Neural cell (in vitro differentiated cells): ENCODE measurements around the gene LRRC56. TPM values are rescaled to one million over a fixed set of nuclear protein-coding genes. Genes with fewer than 3 reads are reported as not detected.

ENCODE experiments used
- H2AFZ ChIP-seq: fragments of 200-600, 300-800 bp; sonication (generic), shearing (Covaris generic); 2 replicates; pipeline ENCODE4 v1.6.0; 2014; ENCODE audit warnings: low read depth, mild to moderate bottlenecking, antibody characterized with exemption, low read length, moderate library complexity
- H3F3A ChIP-seq: fragments of 200-600 bp; shearing (Covaris generic); 2 replicates; pipeline ENCODE4 v1.6.1; 2016; ENCODE audit warnings: mild to moderate bottlenecking, moderate library complexity, mixed read lengths, antibody characterized with exemption, low read length; ENCODE audit not compliant: insufficient read depth, poor library complexity, severe bottlenecking
- H3K27ac ChIP-seq: fragments of 200-600, 300-800 bp; sonication (generic), shearing (Covaris generic); 2 replicates; pipeline ENCODE4 v1.5.1; 2014; ENCODE audit warnings: mild to moderate bottlenecking, low read length, moderate library complexity
- H3K27me3 ChIP-seq: fragments of 300-800, 200-600 bp; sonication (generic), shearing (Covaris generic); 2 replicates; pipeline ENCODE4 v1.6.0; 2014; ENCODE audit warnings: mild to moderate bottlenecking, low read depth, low read length, moderate library complexity; ENCODE audit not compliant: insufficient read depth
- H3K36me3 ChIP-seq: fragments of 300-800, 200-600 bp; sonication (generic), shearing (Covaris generic); 2 replicates; pipeline ENCODE4 v1.5.1; 2014; ENCODE audit warnings: mild to moderate bottlenecking, antibody characterized with exemption, low read length, moderate library complexity; ENCODE audit not compliant: insufficient read depth
- H3K4me2 ChIP-seq: fragments of 300-800, 200-600 bp; sonication (generic), shearing (Covaris generic); 2 replicates; pipeline ENCODE4 v1.6.0; 2014; ENCODE audit warnings: mild to moderate bottlenecking, low read length
- H3K4me3 ChIP-seq: fragments of 300-800, 200-600 bp; sonication (generic), shearing (Covaris generic); 2 replicates; pipeline ENCODE4 v1.5.1; 2014; ENCODE audit warnings: mild to moderate bottlenecking, low read length, moderate library complexity
- H3K79me2 ChIP-seq: fragments of 200-600 bp; shearing (Covaris generic); replicated peaks from 2 replicates; pipeline ENCODE4 v1.6.0; 2014; ENCODE audit warnings: mild to moderate bottlenecking, low read length, moderate library complexity; ENCODE audit not compliant: insufficient read depth
- H3K9ac ChIP-seq: fragments of 300-800, 200-600 bp; sonication (generic), shearing (Covaris generic); 2 replicates; pipeline ENCODE4 v1.6.1; 2016; ENCODE audit warnings: mild to moderate bottlenecking, low read length, mixed read lengths
- H3K9me2 ChIP-seq: fragments of 200-600 bp; shearing (Covaris generic); 2 replicates; pipeline ENCODE4 v1.6.1; 2016; ENCODE audit warnings: mild to moderate bottlenecking, low read length, mixed read lengths; ENCODE audit not compliant: insufficient read depth
- H3K9me3 ChIP-seq: fragments of 200-600, 300-800 bp; sonication (generic), shearing (Covaris generic); 2 replicates; pipeline ENCODE4 v1.6.1; 2016; ENCODE audit warnings: mild to moderate bottlenecking, mixed run types, low read length, moderate library complexity, mixed read lengths
- H4K20me1 ChIP-seq: fragments of 200-600 bp; shearing (Covaris generic); 2 replicates; pipeline ENCODE4 v1.6.1; 2016; ENCODE audit warnings: mild to moderate bottlenecking, mixed run types; ENCODE audit not compliant: insufficient read depth
- CTCF ChIP-seq: fragments of 450-650 bp; IDR thresholded peaks from 2 replicates; pipeline ENCODE4 v1.5.1; 2014; ENCODE audit warnings: antibody characterized with exemption, mild to moderate bottlenecking, moderate library complexity; ENCODE audit not compliant: poor library complexity, severe bottlenecking
- EP300 ChIP-seq: fragments of 450-650 bp; conservative IDR thresholded peaks from 2 replicates; pipeline ENCODE4 v1.6.1; 2014; ENCODE audit warnings: antibody characterized with exemption, mild to moderate bottlenecking, moderate library complexity; ENCODE audit not compliant: poor library complexity, severe bottlenecking
- EZH2 ChIP-seq: fragments of 200-600, 300-800 bp; shearing (Covaris generic), sonication (generic); IDR thresholded peaks from 2 replicates; pipeline ENCODE4 v1.6.1; 2014; ENCODE audit warnings: antibody characterized with exemption, low read length, borderline replicate concordance, mild to moderate bottlenecking; ENCODE audit not compliant: insufficient read depth, poor library complexity, severe bottlenecking
- MXI1 ChIP-seq: fragments of 450-650 bp; conservative IDR thresholded peaks from 2 replicates; pipeline ENCODE4 v1.6.1; 2014; ENCODE audit warnings: antibody characterized with exemption, mild to moderate bottlenecking; ENCODE audit not compliant: poor library complexity, severe bottlenecking
- POLR2AphosphoS5 ChIP-seq: IDR thresholded peaks from 2 replicates; pipeline ENCODE4 v1.6.1; 2012
- RAD21 ChIP-seq: fragments of 450-650 bp; conservative IDR thresholded peaks from 2 replicates; pipeline ENCODE4 v1.6.1; 2014; ENCODE audit warnings: antibody characterized with exemption, mild to moderate bottlenecking, moderate library complexity
- SMC3 ChIP-seq: fragments of 450-650 bp; conservative IDR thresholded peaks from 2 replicates; pipeline ENCODE4 v1.6.1; 2014; ENCODE audit warnings: antibody characterized with exemption, mild to moderate bottlenecking, moderate library complexity; ENCODE audit not compliant: poor library complexity
- TAF1 ChIP-seq: IDR thresholded peaks from 2 replicates; pipeline ENCODE4 v1.6.1; 2012; ENCODE audit warnings: low read depth
- polyA plus RNA-seq: library from polyadenylated mRNA; depleted of rRNA; stranded (reverse); fragments of >200 nt; gene quantifications from 2 replicates; pipeline ENCODE4 v1.2.3, GENCODE V29; 2014
- TF ChIP-seq, protein P1 (sequence below): IDR thresholded peaks from 2 replicates; pipeline ENCODE4 v1.6.1; 2012; ENCODE audit warnings: borderline replicate concordance

LRRC56 gene
- polyA plus RNA-seq, 1 donor from 2014 or later = 0.76 TPM

DNA sequence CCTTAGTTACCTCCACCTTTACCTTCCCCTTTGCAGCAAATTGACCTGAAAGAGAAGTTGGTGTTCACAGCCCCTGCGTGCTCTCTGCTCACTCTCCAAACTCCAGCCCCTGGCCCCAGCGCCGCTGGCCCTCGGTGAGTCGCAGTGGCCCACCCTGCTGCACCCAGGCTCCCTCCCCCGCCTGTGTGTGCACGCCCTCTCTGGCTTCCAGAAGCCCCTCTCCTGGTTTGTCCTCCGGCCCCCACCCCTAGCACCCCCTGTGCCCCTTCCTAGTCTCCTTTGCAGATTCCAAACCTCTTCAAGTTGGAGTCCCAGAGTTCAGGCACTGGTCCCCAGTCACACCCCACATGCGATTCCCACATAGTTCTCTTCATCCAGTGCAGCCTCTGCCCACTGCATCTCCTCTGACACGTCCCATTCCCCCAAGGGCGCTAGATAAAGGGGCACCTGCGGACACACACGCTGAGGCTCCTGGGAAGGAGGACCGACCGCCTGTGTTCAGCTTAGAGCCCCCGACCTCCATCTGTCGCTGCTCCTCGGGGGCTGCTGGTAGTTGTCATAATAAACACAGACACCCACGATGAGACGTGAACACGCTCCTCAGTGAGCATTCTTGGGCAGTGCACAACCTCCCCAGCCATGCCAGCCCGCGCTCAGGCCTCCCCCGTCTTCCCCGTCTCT, 37.4 kb downstream of the LRRC56 start:
- TF ChIP-seq MXI1 = no peak
- no peak for TF ChIP-seq EP300
- no peak for TF ChIP-seq RAD21
- TF ChIP-seq TAF1 = no peak
- TF ChIP-seq SMC3 = no peak
- no peak for TF ChIP-seq CTCF
- TF ChIP-seq EZH2 = no peak
- no peak for TF ChIP-seq POLR2AphosphoS5
- TF ChIP-seq, protein P1, sequence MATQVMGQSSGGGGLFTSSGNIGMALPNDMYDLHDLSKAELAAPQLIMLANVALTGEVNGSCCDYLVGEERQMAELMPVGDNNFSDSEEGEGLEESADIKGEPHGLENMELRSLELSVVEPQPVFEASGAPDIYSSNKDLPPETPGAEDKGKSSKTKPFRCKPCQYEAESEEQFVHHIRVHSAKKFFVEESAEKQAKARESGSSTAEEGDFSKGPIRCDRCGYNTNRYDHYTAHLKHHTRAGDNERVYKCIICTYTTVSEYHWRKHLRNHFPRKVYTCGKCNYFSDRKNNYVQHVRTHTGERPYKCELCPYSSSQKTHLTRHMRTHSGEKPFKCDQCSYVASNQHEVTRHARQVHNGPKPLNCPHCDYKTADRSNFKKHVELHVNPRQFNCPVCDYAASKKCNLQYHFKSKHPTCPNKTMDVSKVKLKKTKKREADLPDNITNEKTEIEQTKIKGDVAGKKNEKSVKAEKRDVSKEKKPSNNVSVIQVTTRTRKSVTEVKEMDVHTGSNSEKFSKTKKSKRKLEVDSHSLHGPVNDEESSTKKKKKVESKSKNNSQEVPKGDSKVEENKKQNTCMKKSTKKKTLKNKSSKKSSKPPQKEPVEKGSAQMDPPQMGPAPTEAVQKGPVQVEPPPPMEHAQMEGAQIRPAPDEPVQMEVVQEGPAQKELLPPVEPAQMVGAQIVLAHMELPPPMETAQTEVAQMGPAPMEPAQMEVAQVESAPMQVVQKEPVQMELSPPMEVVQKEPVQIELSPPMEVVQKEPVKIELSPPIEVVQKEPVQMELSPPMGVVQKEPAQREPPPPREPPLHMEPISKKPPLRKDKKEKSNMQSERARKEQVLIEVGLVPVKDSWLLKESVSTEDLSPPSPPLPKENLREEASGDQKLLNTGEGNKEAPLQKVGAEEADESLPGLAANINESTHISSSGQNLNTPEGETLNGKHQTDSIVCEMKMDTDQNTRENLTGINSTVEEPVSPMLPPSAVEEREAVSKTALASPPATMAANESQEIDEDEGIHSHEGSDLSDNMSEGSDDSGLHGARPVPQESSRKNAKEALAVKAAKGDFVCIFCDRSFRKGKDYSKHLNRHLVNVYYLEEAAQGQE = no peak
- no peak overlapping the region for H2AFZ ChIP-seq
- no peaks in the 10 kb centered on the region for H3K36me3 ChIP-seq
- peak overlapping the region; percentile 77 for H3K9ac ChIP-seq
- peak overlapping the region; percentile 95 for H3K4me3 ChIP-seq
- H3K4me2 ChIP-seq = peak overlapping the region; percentile 44
- H3F3A ChIP-seq = no peaks in the 10 kb centered on the region
- no peaks in the 10 kb centered on the region for H3K27me3 ChIP-seq
- peaks cover 30% of the 10 kb centered on the region for H3K79me2 ChIP-seq
- peaks cover 12% of the 10 kb centered on the region for H4K20me1 ChIP-seq
- H3K27ac ChIP-seq = peak overlapping the region; percentile 70
- no peaks in the 10 kb centered on the region for H3K9me2 ChIP-seq
- no peaks in the 10 kb centered on the region for H3K9me3 ChIP-seq

GRCh38 chr11:575313-575995, 38.1 kb downstream of the LRRC56 start:
- Histone ChIP-seq H3K4me3 (peak overlapping the region; percentile 95), H3F3A (no peaks in the 10 kb centered on the region), H3K79me2 (peaks cover 37% of the 10 kb centered on the region), H4K20me1 (peaks cover 16% of the 10 kb centered on the region), H3K27me3 (no peaks in the 10 kb centered on the region), H3K9ac (peak overlapping the region; percentile 77), H3K27ac (peak overlapping the region; percentile 70), H2AFZ (peak overlapping the region; percentile 60), H3K36me3 (no peaks in the 10 kb centered on the region), H3K4me2 (peak overlapping the region; percentile 44), H3K9me2 (no peaks in the 10 kb centered on the region), H3K9me3 (no peaks in the 10 kb centered on the region)
- peak; percentile 54 for TF ChIP-seq MXI1
- TF ChIP-seq CTCF = peak; percentile 12
- TF ChIP-seq TAF1 = no peak
- TF ChIP-seq SMC3 = peak; percentile 45
- peak; percentile 57 for TF ChIP-seq POLR2AphosphoS5
- TF ChIP-seq EP300 = peak; percentile 34
- TF ChIP-seq, protein P1 = no peak
- TF ChIP-seq RAD21 = peak; percentile 15
